ES-I3 (cell line): ENCODE measurements around the gene KAZN.

ENCODE experiments used
- H3K36me3 ChIP-seq: 2 replicates; pipeline ENCODE4 v1.6.1; 2013; ENCODE audit warnings: mild to moderate bottlenecking, low read length, control low read depth, moderate library complexity; ENCODE audit not compliant: insufficient read depth
- H3K4me1 ChIP-seq: 2 replicates; pipeline ENCODE4 v1.6.1; 2013; ENCODE audit warnings: mild to moderate bottlenecking, control low read depth, low read length; ENCODE audit not compliant: insufficient read depth
- H3K9ac ChIP-seq: 2 replicates; pipeline ENCODE4 v1.6.1; 2013; ENCODE audit warnings: low read depth, mild to moderate bottlenecking, low read length, moderate library complexity
- H3K9me3 ChIP-seq: 2 replicates; pipeline ENCODE4 v1.6.1; 2013; ENCODE audit warnings: mild to moderate bottlenecking, low read length, moderate library complexity; ENCODE audit not compliant: control insufficient read depth, insufficient read depth

KAZN gene

GRCh38 chr1:14716474-14716873, 118.0 kb downstream of the KAZN start:
- H3K9me3 ChIP-seq: no peaks in the 10 kb centered on the region
- no peaks in the 10 kb centered on the region for H3K4me1 ChIP-seq
- H3K36me3 ChIP-seq: no peaks in the 10 kb centered on the region; the same call in 1 of the 2 replicates
- no peak overlapping the region for H3K9ac ChIP-seq

GRCh38 chr1:14718476-14718875, 120.0 kb downstream of the KAZN start:
- Histone ChIP-seq H3K9ac (no peak overlapping the region), H3K4me1 (no peaks in the 10 kb centered on the region)

GRCh38 chr1:14723401-14723800, 124.9 kb downstream of the KAZN start:
- Histone ChIP-seq H3K4me1 (peaks cover 15% of the 10 kb centered on the region), H3K9ac (no peak overlapping the region), H3K9me3 (no peaks in the 10 kb centered on the region), H3K36me3 (no peaks in the 10 kb centered on the region)

More at GRCh38 chr1:14718476-14718875, 120.0 kb downstream of the KAZN start:
- Histone ChIP-seq H3K36me3 (no peaks in the 10 kb centered on the region; the same call in 1 of the 2 replicates), H3K9me3 (no peaks in the 10 kb centered on the region)

GRCh38 chr1:14724246-14724645, 125.8 kb downstream of the KAZN start:
- no peaks in the 10 kb centered on the region for H3K36me3 ChIP-seq
- no peak overlapping the region for H3K9ac ChIP-seq
- H3K4me1 ChIP-seq: peaks cover 19% of the 10 kb centered on the region
- H3K9me3 ChIP-seq: no peaks in the 10 kb centered on the region

GRCh38 chr1:14724678-14725077, 126.2 kb downstream of the KAZN start:
- Histone ChIP-seq H3K9me3 (no peaks in the 10 kb centered on the region), H3K36me3 (no peaks in the 10 kb centered on the region)

GRCh38 chr1:14725238-14725637, 126.8 kb downstream of the KAZN start:
- H3K9ac ChIP-seq: no peak overlapping the region
- no peaks in the 10 kb centered on the region for H3K36me3 ChIP-seq
- H3K4me1 ChIP-seq: peaks cover 25% of the 10 kb centered on the region
- H3K9me3 ChIP-seq: no peaks in the 10 kb centered on the region

More at GRCh38 chr1:14724678-14725077, 126.2 kb downstream of the KAZN start:
- Histone ChIP-seq H3K9ac (no peak overlapping the region), H3K4me1 (peaks cover 24% of the 10 kb centered on the region)

- Histone ChIP-seq H3K9ac (no peak overlapping the region), H3K4me1 (peaks cover 29% of the 10 kb centered on the region), H3K9me3 (no peaks in the 10 kb centered on the region), H3K36me3 (no peaks in the 10 kb centered on the region)
Observed at GRCh38 chr1:14725695-14726094, 127.2 kb downstream of the KAZN start.

- Histone ChIP-seq H3K36me3 (no peaks in the 10 kb centered on the region), H3K9ac (no peak overlapping the region), H3K4me1 (peaks cover 34% of the 10 kb centered on the region), H3K9me3 (no peaks in the 10 kb centered on the region)
Observed at GRCh38 chr1:14726606-14727005, 128.1 kb downstream of the KAZN start.

GRCh38 chr1:14728516-14728915, 130.0 kb downstream of the KAZN start:
- Histone ChIP-seq H3K36me3 (no peaks in the 10 kb centered on the region), H3K9ac (no peak overlapping the region), H3K9me3 (no peaks in the 10 kb centered on the region), H3K4me1 (peaks cover 47% of the 10 kb centered on the region)

- H3K9me3 ChIP-seq: no peaks in the 10 kb centered on the region
- no peaks in the 10 kb centered on the region for H3K36me3 ChIP-seq
- H3K4me1 ChIP-seq: peaks cover 47% of the 10 kb centered on the region
- peak overlapping the region; percentile 50 for H3K9ac ChIP-seq
Observed at GRCh38 chr1:14732728-14733047, 134.2 kb downstream of the KAZN start.

GRCh38 chr1:14733048-14733778, 134.7 kb downstream of the KAZN start:
- Histone ChIP-seq H3K9me3 (no peaks in the 10 kb centered on the region), H3K9ac (peak overlapping the region; percentile 50), H3K4me1 (peaks cover 47% of the 10 kb centered on the region), H3K36me3 (no peaks in the 10 kb centered on the region)

GRCh38 chr1:14733779-14734140, 135.3 kb downstream of the KAZN start:
- Histone ChIP-seq H3K9me3 (no peaks in the 10 kb centered on the region), H3K36me3 (no peaks in the 10 kb centered on the region), H3K4me1 (peaks cover 47% of the 10 kb centered on the region), H3K9ac (peak overlapping the region; percentile 50; the same call in 1 of the 2 replicates)

GRCh38 chr1:14735841-14736240, 137.4 kb downstream of the KAZN start:
- Histone ChIP-seq H3K9ac (no peak overlapping the region), H3K4me1 (peaks cover 51% of the 10 kb centered on the region), H3K36me3 (no peaks in the 10 kb centered on the region), H3K9me3 (no peaks in the 10 kb centered on the region)

- no peaks in the 10 kb centered on the region for H3K9me3 ChIP-seq
- H3K4me1 ChIP-seq: peaks cover 54% of the 10 kb centered on the region
- H3K36me3 ChIP-seq: no peaks in the 10 kb centered on the region
- H3K9ac ChIP-seq: no peak overlapping the region
Observed at GRCh38 chr1:14737561-14738094, 139.1 kb downstream of the KAZN start.

GRCh38 chr1:14738235-14738634, 139.8 kb downstream of the KAZN start:
- no peaks in the 10 kb centered on the region for H3K36me3 ChIP-seq
- H3K9ac ChIP-seq: no peak overlapping the region
- peaks cover 55% of the 10 kb centered on the region for H3K4me1 ChIP-seq
- no peaks in the 10 kb centered on the region for H3K9me3 ChIP-seq
